K562 (cell line): ENCODE data around the gene ETDC. TPM values are rescaled to one million over a fixed set of nuclear protein-coding genes. Genes with fewer than 3 reads are reported as not detected.

ENCODE experiments used
- ATAC-seq: fragments of 200-7000 bp; cut with Tn5 transposase; 3 replicates; pipeline ENCODE4 v1.9.1; 2020; ENCODE audit warnings: moderate library complexity
- BruUV-seq: library from RNA; stranded (reverse); fragments of 400-500 nt; replicated peaks from 2 replicates; lab custom pipeline; 2021; lab: Mats Ljungman, UMichigan
- CTCF ChIA-PET: fragments of 300-600 bp; formaldehyde crosslinking; extraction: SDS; loops from one replicate; lab custom pipeline; 2021; ENCODE audit warnings: low intra/inter-chr PET ratio; lab: Yijun Ruan, JAX
- POLR2A ChIA-PET: fragments of 300-600, 350-650 bp; sonication (Branson Sonifier 250); formaldehyde crosslinking; extraction: SDS; loops from one replicate; lab custom pipeline; 2021; ENCODE audit warnings: antibody characterized with exemption, inconsistent platforms; lab: Yijun Ruan, JAX
- DNase-seq, 4 experiments: peaks; one replicate each; pipeline versions ENCODE4 v3.0.0 to v3.0.0-alpha.2; 2011 to 2018; ENCODE audit warnings: low spot score in 3 of 4, mixed read lengths in 3 of 4; ENCODE audit errors: extremely low read depth in 1 of 4
- FAIRE-seq: peaks from 2 replicates; lab custom pipeline; 2011; peaks lifted over from hg19 to GRCh38; lab: Jason Lieb, UNC
- H2AFZ ChIP-seq: 2 replicates; pipeline ENCODE4 v1.6.0; 2011; ENCODE audit warnings: low read depth, low read length, control low read depth, inconsistent platforms
- H3K27ac ChIP-seq: fragments of 200-600 bp; 3 replicates; pipeline ENCODE4 v1.8.0; 2011; ENCODE audit warnings: low read depth, mild to moderate bottlenecking, control low read depth, inconsistent platforms, low read length, moderate library complexity, mixed read lengths; ENCODE audit errors: extremely low read depth
- H3K27me3 ChIP-seq, 2 experiments: fragments of 300-600 bp in 1 of 2; 2 replicates in 1 of 2; 3 replicates in 1 of 2; pipeline versions ENCODE4 v1.6.0 to v1.8.0; 2011; ENCODE audit warnings: inconsistent platforms in 2 of 2, low read length in 2 of 2, mild to moderate bottlenecking in 1 of 2, mixed read lengths in 1 of 2, moderate library complexity in 1 of 2; ENCODE audit not compliant: control insufficient read depth in 2 of 2, insufficient read depth in 2 of 2
- H3K36me3 ChIP-seq: fragments of 300-600 bp; 3 replicates; pipeline ENCODE4 v1.8.0; 2011; ENCODE audit warnings: mild to moderate bottlenecking, low read length, inconsistent platforms; ENCODE audit not compliant: control insufficient read depth, insufficient read depth
- H3K4me1 ChIP-seq, 2 experiments: fragments of 200-600 bp in 1 of 2; replicated peaks in 1 of 2; 2 replicates in 1 of 2; 3 replicates in 1 of 2; pipeline versions ENCODE4 v1.5.1 to v1.8.0; 2011; ENCODE audit warnings: inconsistent platforms in 2 of 2, low read length in 2 of 2, mild to moderate bottlenecking in 1 of 2, mixed read lengths in 1 of 2, moderate library complexity in 1 of 2; ENCODE audit not compliant: control insufficient read depth in 2 of 2, insufficient read depth in 2 of 2
- H3K4me2 ChIP-seq: 2 replicates; pipeline ENCODE4 v1.6.1; 2011; ENCODE audit warnings: low read length, control low read depth, inconsistent platforms, mixed read lengths; ENCODE audit not compliant: insufficient read depth
- H3K4me3 ChIP-seq: fragments of 200-600 bp; sonication (generic), shearing (Covaris generic); 2 replicates; pipeline ENCODE4 v1.5.1; 2016; ENCODE audit warnings: control low read depth, inconsistent platforms
- H3K79me2 ChIP-seq: fragments of 200-600 bp; 3 replicates; pipeline ENCODE4 v1.8.0; 2011; ENCODE audit warnings: low read length, inconsistent platforms; ENCODE audit not compliant: control insufficient read depth, insufficient read depth
- H3K9ac ChIP-seq, 2 experiments: 2 replicates each; pipeline versions ENCODE4 v1.6.0 to v1.6.1; 2011; ENCODE audit warnings: low read depth in 2 of 2, low read length in 2 of 2, control low read depth in 1 of 2, inconsistent platforms in 1 of 2, mild to moderate bottlenecking in 1 of 2, mixed read lengths in 1 of 2; ENCODE audit not compliant: insufficient read depth in 1 of 2
- H3K9me1 ChIP-seq: one replicate; pipeline ENCODE4 v1.6.0; 2011; ENCODE audit warnings: inconsistent platforms, mild to moderate bottlenecking, low read length, moderate library complexity; ENCODE audit not compliant: control insufficient read depth, insufficient read depth
- H3K9me3 ChIP-seq: replicated peaks from 2 replicates; pipeline ENCODE4 v1.5.1; 2011; ENCODE audit warnings: low read depth, low read length, inconsistent platforms; ENCODE audit not compliant: control insufficient read depth, insufficient read depth
- H4K20me1 ChIP-seq: replicated peaks from 2 replicates; pipeline ENCODE4 v1.6.1; 2011; ENCODE audit warnings: low read length, inconsistent platforms, mixed read lengths; ENCODE audit not compliant: control insufficient read depth, insufficient read depth
- ARID2 ChIP-seq: fragments of 450-650 bp; IDR thresholded peaks from 2 replicates; pipeline ENCODE4 v1.6.1; 2017; ENCODE audit warnings: antibody characterized with exemption, mild to moderate bottlenecking
- FOXJ3 ChIP-seq: sonication (generic); formaldehyde crosslinking; IDR thresholded peaks from 2 replicates; pipeline ENCODE4 v1.4.0; 2020; ENCODE audit warnings: mild to moderate bottlenecking, missing genetic modification reagents
- GTF2E2 ChIP-seq: fragments of 200-800 bp; sonication (Bioruptor generic); IDR thresholded peaks from 2 replicates; pipeline ENCODE4 v1.6.1; 2016; ENCODE audit warnings: missing genetic modification characterization, missing compliant biosample characterization
- IRF2 ChIP-seq: sonication (generic); formaldehyde crosslinking; IDR thresholded peaks from 2 replicates; pipeline ENCODE4 v1.8.1; 2022; ENCODE audit warnings: mild to moderate bottlenecking, missing genetic modification reagents
- MAZ ChIP-seq, 2 experiments: fragments of 450-650 bp in 1 of 2; sonication (generic) in 1 of 2; formaldehyde crosslinking; IDR thresholded peaks in 1 of 2; conservative IDR thresholded peaks in 1 of 2; 2 replicates each; pipeline versions ENCODE4 v1.4.0 to v1.5.0; 2020; ENCODE audit warnings: mild to moderate bottlenecking in 1 of 2, missing genetic modification reagents in 1 of 2
- MCM5 ChIP-seq: fragments of 450-650 bp; IDR thresholded peaks from 2 replicates; pipeline ENCODE4 v1.6.1; 2016; ENCODE audit warnings: low read depth
- POLR3G ChIP-seq: IDR thresholded peaks from 2 replicates; pipeline ENCODE4 v1.6.1; 2011; ENCODE audit not compliant: insufficient read length, insufficient replicate concordance; ENCODE audit errors: extremely low read depth
- REST ChIP-seq, 2 experiments: fragments of 450-650 bp; formaldehyde crosslinking in 1 of 2; IDR thresholded peaks; 2 replicates each; pipeline versions ENCODE4 v1.4.0 to v1.6.1; 2014 to 2020; ENCODE audit warnings: mild to moderate bottlenecking in 2 of 2, borderline replicate concordance in 1 of 2, low read depth in 1 of 2
- SAP30 ChIP-seq: fragments of 200-600 bp; sonication (generic); IDR thresholded peaks from 2 replicates; pipeline ENCODE4 v1.6.1; 2012; ENCODE audit warnings: borderline replicate concordance, low read depth, mild to moderate bottlenecking, moderate library complexity, low read length, control low read depth, inconsistent platforms; ENCODE audit not compliant: insufficient read depth, poor library complexity, severe bottlenecking
- ZNF449 ChIP-seq: fragments of 250-450 bp; sonication (Bioruptor Pico); IDR thresholded peaks from 2 replicates; pipeline ENCODE4 v1.8.0; 2022; ENCODE audit warnings: moderate library complexity, mild to moderate bottlenecking, inconsistent platforms
- WGBS: fragments of 100-300 bp; shearing (Covaris generic); methylation state at CpG from one replicate; pipeline ENCODE4 v1.1.6; 2016; ENCODE audit warnings: low coverage, mixed read lengths; ENCODE audit not compliant: insufficient coverage; ENCODE audit errors: missing lambda C conversion rate; 5-methylcytosine and 5-hydroxymethylcytosine counted together
- in situ Hi-C: fragments of 300-500 bp; cut with MboI; formaldehyde crosslinking; loops from 4 replicates; pipeline ENCODE4 v1.15.0; 2018; ENCODE audit warnings: inconsistent platforms, mixed read lengths
- intact Hi-C: fragments of 100-400 bp; cut with micrococcal nuclease; formaldehyde crosslinking; loops from 2 replicates; pipeline ENCODE4 v1.14.2; 2022
- polyA plus RNA-seq, 8 experiments: library from polyadenylated mRNA; depleted of rRNA in 4 of 8; stranded (reverse) in 5 of 8; unstranded in 3 of 8; fragments of >200 nt; fragmentation: Nextera tagmentation in 2 of 8; fragmentation: Illumina TruSeq in 1 of 8; extraction: Ambion mirVana in 2 of 8; extraction: Trizol in 1 of 8; gene quantifications; 2 replicates each; pipeline versions ENCODE4 v1.2.1 to v1.2.3, GENCODE V29; 2011 to 2014; ENCODE audit warnings: inconsistent platforms in 1 of 8, missing spikeins in 1 of 8
- total RNA-seq, 7 experiments: library from RNA; depleted of rRNA in 6 of 7; stranded (reverse); fragments of >200 nt in 6 of 7; fragmentation: Illumina TruSeq in 2 of 7; extraction: Trizol in 2 of 7; gene quantifications; 2 replicates each; pipeline versions ENCODE4 v1.2.1 to v1.2.3, GENCODE V29; 2011 to 2021; ENCODE audit warnings: low replicate concordance in 1 of 7

The ETDC gene
- total and polyA plus RNA-seq, 9 of the 15 experiments (the other 6 are each of a cell fraction or from before 2014, with no cell fraction given) = not detected

GRCh38 chrX:135295944-135296305, 13.4 kb upstream of the ETDC start:
- Histone ChIP-seq H3K79me2 (no peaks in the 10 kb centered on the region), H3K27me3 (no peaks in the 10 kb centered on the region), H3K27ac (no peak overlapping the region), H3K9me3 (no peaks in the 10 kb centered on the region), H3K9ac (no peak overlapping the region), H4K20me1 (no peaks in the 10 kb centered on the region), H3K4me1 (no peaks in the 10 kb centered on the region), H3K9me1 (no peaks in the 10 kb centered on the region), H3K36me3 (no peaks in the 10 kb centered on the region), H3K4me3 (no peak overlapping the region), H3K4me2 (no peak overlapping the region), H2AFZ (no peak overlapping the region)
- POLR2A ChIA-PET = no interaction called here
- no peak for DNase-seq
- in situ Hi-C loops (no loop called here), intact Hi-C loops (no loop called here)
- TF ChIP-seq GTF2E2 (tag) (no peak), ZNF449 (CRISPR knock-in tag) (no peak), REST (IDR thresholded peaks at IDR 0.05; ENCODE audit: borderline replicate concordance) (no peak), REST (CRISPR knock-in tag; IDR thresholded peaks at IDR 0.05; ENCODE audit: low read depth) (no peak), SAP30 (no peak), IRF2 (CRISPR knock-in tag) (no peak), MCM5 (no peak), FOXJ3 (no peak), POLR3G (no peak), ARID2 (no peak), MAZ (CRISPR knock-in tag; conservative IDR thresholded peaks at IDR 0.05 in 1 of 2, IDR thresholded peaks at IDR 0.05 in 1 of 2) (no peak)
- ATAC-seq = no peak
- BruUV-seq = no TSS peak
- CTCF ChIA-PET = no interaction called here
- 22% methylated on average over 6 of the region's 10 CpGs for WGBS
- FAIRE-seq = no peak
